Mesodermal cell (in vitro differentiated cells): ENCODE measurements around the gene FOXM1.

Experiments
- H3K27ac ChIP-seq: 2 replicates; pipeline ENCODE4 v1.7.0; 2013; ENCODE audit warnings: mild to moderate bottlenecking, low read depth, low read length, moderate library complexity; ENCODE audit not compliant: severe bottlenecking
- H3K36me3 ChIP-seq: 2 replicates; pipeline ENCODE4 v1.7.1; 2013; ENCODE audit warnings: mild to moderate bottlenecking, low read length, moderate library complexity; ENCODE audit not compliant: control insufficient read depth, insufficient read depth
- H3K4me1 ChIP-seq: one replicate; pipeline ENCODE4 v1.7.1; 2013; ENCODE audit warnings: mild to moderate bottlenecking, low read length; ENCODE audit not compliant: insufficient read depth, control insufficient read depth, poor library complexity, severe bottlenecking
- H3K4me3 ChIP-seq: 2 replicates; pipeline ENCODE4 v1.7.0; 2013; ENCODE audit warnings: low read length, control low read depth, mild to moderate bottlenecking; ENCODE audit not compliant: insufficient read depth, poor library complexity, severe bottlenecking; ENCODE audit errors: extremely low read depth
- H3K9me3 ChIP-seq: 2 replicates; pipeline ENCODE4 v1.7.1; 2013; ENCODE audit warnings: mild to moderate bottlenecking, low read length, moderate library complexity; ENCODE audit not compliant: control insufficient read depth
- WGBS, 2 experiments: methylation state at CpG; one replicate each; pipeline ENCODE4 v1.1.5; 2013; ENCODE audit warnings: missing lambda C conversion rate in 2 of 2; ENCODE audit not compliant: insufficient coverage in 2 of 2; 5-methylcytosine and 5-hydroxymethylcytosine counted together

Gene FOXM1

DNA sequence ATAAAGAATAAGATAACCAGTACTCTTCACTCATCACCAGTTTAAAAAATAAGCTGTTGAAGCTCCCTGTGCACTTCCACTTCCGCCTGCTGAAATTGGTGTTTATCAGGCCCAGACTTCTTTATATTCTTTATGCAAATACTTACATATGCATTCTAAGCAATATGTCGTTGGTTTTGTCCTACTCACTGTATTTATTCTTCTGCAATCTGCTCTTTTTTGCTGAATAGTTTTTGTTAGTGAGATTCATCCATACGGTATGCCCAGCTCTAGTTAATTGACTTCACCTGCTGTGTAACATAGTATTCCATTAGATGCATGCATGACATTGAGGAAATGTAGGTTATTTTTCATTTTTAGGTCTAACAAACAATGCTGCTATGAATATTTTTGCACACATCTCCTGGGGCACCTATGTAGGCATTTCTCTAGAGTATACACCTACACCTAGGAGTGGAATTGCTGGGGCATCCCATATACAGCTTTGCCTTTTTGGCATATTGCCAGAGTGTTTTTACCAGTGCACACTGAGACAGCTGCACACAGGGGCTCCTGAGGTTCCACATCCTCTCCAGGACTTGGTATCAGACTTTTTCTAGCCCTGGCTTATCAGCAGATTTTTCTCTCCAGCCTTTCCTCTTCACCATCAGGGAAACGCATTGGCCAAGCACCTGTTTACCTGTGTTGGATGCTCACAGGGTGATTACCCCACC, 41.1 kb downstream of the FOXM1 start:
- peaks cover 4% of the 10 kb centered on the region for H3K36me3 ChIP-seq
- peaks cover 13% of the 10 kb centered on the region for H3K4me1 ChIP-seq
- H3K9me3 ChIP-seq = no peaks in the 10 kb centered on the region
- no peak overlapping the region for H3K27ac ChIP-seq
- H3K4me3 ChIP-seq = no peak overlapping the region
- WGBS, 2 experiments = 82 to 93% methylated on average over 1 to 2 of the region's 4 CpGs

DNA sequence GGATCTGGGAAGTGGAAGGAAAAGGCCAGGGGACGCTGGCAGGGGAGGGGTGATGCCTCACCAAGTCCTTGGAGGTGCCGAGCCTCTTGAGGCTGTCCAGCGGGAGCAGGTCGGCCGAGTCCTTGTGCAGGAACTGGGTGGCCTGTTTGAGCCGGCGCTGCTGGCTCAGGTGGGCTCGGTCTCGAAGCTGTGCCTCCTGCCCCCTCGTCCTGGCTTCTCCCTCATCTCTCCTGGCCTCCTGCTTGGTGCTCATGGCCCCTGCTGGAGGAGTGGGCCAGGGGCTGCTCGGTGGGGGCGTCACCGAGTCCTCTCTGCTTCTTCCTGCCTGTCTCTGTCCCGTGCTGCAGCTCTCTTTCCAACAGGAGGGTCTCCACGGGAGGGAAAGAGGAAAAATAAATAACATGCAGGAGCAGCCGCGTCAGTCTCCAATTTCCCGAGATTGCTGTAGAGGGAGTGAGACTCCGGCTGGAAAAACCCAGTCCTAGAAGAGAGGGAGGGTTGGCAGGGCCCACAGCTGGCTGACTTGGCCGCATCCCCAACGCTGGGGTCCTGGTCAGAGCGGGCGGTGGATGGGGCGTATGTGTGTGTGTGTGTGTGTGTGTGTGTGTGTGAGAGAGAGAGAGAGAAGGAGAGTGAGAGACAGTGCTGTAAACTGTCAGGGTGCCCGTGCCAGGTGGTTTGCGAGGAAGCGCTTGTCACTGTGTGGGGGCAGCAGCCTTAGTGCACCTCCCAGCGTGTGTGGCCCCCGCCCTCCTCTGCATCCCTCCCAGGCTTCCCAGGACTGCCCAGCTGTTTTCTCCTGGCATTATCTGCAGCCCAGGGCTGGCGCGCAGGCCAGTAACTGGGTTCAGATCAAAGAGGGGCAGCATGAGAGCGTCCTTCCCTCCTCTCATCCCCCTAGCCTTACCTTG, 42.1 kb downstream of the FOXM1 start, which contains the start of gene NRIP2:
TSS of gene NRIP2 (minus strand) at position 455 of the 911 bp plus-strand sequence. CDS start at position 403, 52 bp downstream.
- peaks cover 11% of the 10 kb centered on the region for H3K36me3 ChIP-seq
- WGBS, 2 experiments = 47 to 58% methylated on average over 26 to 28 of the region's 32 CpGs
- H3K4me3 ChIP-seq = no peak within 1 kb of the TSS
- H3K9me3 ChIP-seq = no peaks in the 10 kb centered on the region
- peaks cover 13% of the 10 kb centered on the region for H3K4me1 ChIP-seq
- H3K27ac ChIP-seq = peak within 1 kb of the TSS; percentile 19

DNA sequence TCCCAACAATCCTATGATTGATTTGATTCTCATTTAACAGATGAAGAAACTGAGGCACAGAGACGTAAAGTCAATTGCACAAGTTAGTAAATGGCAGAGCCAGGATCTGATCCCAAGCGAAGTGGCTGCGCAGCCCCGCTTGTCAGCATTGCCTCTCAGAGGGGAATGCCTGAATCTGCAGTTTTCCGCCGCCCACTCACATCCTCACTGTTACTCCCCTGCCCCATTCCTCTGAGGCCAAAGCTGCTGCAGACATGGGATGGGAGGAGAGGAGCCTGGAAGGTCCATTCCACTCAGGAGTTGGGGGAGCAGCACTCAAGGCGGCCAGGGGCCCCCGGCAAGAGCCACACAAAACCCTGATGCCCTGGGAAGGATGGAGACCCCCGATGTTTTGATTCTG, 43.2 kb downstream of the FOXM1 start:
- 88 to 93% methylated on average over 7 of the region's 9 CpGs for WGBS, 2 experiments
- Histone ChIP-seq H3K4me3 (no peak overlapping the region), H3K4me1 (peaks cover 13% of the 10 kb centered on the region), H3K9me3 (no peaks in the 10 kb centered on the region), H3K36me3 (peaks cover 19% of the 10 kb centered on the region), H3K27ac (peak overlapping the region; percentile 19)

DNA sequence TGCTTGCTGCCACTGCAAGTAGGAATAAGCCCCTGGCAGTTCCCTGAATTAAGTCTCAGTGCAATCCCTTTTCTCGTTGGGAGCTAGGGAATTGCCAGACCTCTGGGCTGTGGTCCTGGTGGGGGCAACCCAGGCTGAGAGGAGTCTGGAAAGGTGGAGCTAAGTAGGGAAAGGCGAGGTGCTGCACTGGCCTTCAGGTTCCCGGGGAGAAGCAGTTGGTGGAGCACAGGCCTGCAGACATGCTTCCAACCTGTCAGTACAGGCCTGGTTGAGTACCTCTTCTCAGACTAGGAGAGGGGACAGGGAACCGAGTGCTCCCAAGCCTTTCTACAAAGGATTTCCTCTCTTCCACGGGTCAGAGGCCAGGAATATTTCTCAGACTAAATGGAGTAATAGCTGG, 43.6 kb downstream of the FOXM1 start:
- H3K4me1 ChIP-seq = peaks cover 13% of the 10 kb centered on the region
- peaks cover 20% of the 10 kb centered on the region for H3K36me3 ChIP-seq
- H3K4me3 ChIP-seq = no peak overlapping the region
- 80 to 87% methylated on average over 3 of the region's 5 CpGs for WGBS, 2 experiments
- H3K27ac ChIP-seq = no peak overlapping the region
- H3K9me3 ChIP-seq = no peaks in the 10 kb centered on the region

DNA sequence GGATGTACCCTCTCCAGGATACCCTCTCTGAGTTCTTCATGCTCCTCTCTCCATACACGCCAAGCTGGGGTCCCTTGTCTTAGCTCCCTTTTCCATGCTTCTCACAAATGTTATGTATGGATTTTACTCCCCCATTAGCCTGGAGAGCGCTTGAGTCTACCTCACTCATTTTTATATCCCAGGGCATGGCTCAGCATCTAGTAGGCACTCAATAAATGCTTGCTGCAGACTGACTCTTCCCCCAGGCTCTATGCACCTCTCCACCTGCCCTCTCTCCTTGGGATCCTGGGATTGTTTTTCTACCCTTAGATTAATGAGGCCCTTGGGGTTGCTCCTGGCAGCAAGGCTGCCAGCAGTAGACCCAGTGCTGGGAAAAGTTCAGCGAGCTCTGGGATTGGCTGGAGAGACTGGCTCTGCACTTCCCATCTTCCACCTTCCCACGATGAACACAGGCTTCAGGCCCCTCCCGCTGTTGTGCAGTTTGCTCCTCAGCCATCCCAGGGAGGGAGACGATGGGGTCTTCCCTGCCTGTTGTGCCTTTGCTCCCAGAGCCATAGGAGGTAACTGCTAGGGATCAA, 44.3 kb downstream of the FOXM1 start:
- peaks cover 13% of the 10 kb centered on the region for H3K4me1 ChIP-seq

DNA sequence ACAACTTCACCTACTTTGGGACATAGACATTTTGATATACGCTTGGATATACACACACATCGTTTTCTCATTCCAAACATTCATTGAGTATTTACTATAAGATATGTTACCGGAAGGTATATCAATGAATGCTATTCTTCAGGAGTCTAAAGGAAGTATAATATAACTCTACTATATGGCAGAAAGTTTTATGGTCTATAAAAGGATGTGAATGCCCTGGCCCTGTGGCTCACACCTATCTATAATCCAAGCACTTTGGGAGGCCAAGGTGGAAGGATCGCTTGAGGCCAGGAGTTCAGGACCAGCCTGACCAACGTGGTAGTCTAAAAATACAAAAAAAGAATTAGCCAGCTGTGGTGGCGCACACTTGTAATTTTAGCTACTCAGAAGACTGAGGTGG, 47.7 kb downstream of the FOXM1 start:
- Histone ChIP-seq H3K9me3 (no peaks in the 10 kb centered on the region), H3K27ac (no peak overlapping the region), H3K4me3 (no peak overlapping the region), H3K36me3 (peaks cover 58% of the 10 kb centered on the region), H3K4me1 (peaks cover 10% of the 10 kb centered on the region)
- WGBS, 2 experiments = 94 to 95% methylated on average over 2 to 3 of the region's 6 CpGs

More for the DNA sequence above, 44.3 kb downstream of the FOXM1 start:
- WGBS, 2 experiments = 83 to 87% methylated on average over 3 to 5 of the region's 6 CpGs
- no peaks in the 10 kb centered on the region for H3K9me3 ChIP-seq
- no peak overlapping the region for H3K4me3 ChIP-seq
- H3K36me3 ChIP-seq = peaks cover 26% of the 10 kb centered on the region
- no peak overlapping the region for H3K27ac ChIP-seq

DNA sequence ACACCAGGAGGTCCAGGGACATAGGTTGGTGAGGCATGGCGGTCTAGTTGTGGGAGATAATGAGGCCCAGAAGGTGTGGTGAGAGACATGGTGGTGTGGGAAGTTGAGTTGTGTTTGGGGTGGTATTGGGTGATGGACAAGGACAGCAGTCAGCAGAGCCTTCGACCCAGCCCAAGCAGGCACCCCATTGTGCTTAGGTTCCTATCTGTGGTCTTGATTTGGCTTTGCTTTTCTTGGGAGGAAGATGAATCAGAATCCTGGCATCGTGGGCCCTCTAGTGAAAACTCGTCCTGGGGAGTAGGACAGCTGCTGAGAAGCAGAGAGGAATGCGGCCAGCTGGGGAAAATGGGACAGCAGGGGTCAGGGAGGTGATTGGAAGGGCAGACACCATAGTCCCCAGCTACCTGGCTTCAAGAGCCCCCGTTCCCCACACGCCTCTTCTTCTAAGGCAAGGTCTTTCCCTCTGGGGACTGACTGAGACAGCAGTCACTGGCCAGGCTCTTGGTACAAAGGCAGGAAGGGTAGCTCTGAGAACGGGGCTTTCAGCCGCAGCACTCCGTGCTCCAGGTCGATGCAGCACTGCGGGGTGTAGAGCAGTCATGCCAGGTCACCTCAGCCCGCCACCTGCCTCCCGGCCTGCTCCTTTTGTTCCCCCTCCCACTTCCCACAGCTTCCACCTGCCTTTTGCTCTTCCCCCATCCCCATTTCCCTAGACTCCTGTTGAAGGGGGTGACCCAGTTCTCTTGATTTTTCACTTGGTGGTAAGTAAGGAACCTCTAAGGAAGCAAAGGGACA, 50.1 kb downstream of the FOXM1 start:
- no peaks in the 10 kb centered on the region for H3K4me1 ChIP-seq
- peaks cover 82% of the 10 kb centered on the region for H3K36me3 ChIP-seq
- 81 to 86% methylated on average over 11 to 12 of the region's 14 CpGs for WGBS, 2 experiments
- H3K9me3 ChIP-seq = no peaks in the 10 kb centered on the region
- no peak overlapping the region for H3K27ac ChIP-seq
- H3K4me3 ChIP-seq = no peak overlapping the region

DNA sequence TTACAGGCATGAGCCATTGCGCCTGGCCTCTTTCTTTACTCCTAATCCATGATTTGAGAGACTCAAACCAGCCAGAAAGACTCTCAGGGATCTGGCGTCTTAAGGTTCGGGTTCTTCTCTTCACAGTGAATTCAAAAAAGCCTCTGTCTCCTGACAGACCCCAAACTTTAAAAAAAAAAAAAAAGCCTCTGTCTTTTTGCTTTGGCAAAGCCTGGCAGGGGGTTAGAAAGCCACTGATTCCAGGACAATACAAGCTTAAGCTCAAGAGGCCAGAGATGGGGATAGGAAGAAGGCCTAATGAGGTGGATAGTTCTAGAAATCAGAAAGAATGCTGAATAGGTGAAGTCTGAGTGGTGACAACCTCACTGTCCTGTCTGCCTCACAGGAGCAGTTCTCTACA, 50.9 kb downstream of the FOXM1 start:
- Histone ChIP-seq H3K27ac (no peak overlapping the region), H3K9me3 (no peaks in the 10 kb centered on the region), H3K4me1 (no peaks in the 10 kb centered on the region), H3K36me3 (peaks cover 90% of the 10 kb centered on the region), H3K4me3 (no peak overlapping the region)
- WGBS, 2 experiments = 80 to 93% methylated on average over 1 to 3 of the region's 3 CpGs

DNA sequence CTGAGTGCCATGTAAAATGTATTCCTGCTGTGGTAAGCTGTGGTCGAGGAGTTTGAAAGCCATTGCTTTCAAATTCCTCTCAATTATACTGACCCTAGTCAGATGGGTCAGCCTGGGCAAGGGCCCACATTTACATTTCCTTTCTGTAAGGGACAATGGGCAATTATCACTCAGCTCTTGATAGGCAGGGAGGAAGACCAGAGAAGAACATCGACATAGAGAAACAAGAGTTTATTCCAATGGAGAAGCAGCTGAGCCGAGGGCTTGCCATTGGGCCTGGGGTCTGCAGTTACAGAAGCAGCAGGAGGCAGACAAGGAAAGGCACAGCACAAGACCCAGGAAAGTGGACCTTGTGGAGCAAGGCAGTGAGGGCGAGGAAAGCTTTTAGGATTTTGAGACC, 51.8 kb downstream of the FOXM1 start:
- 47 to 63% methylated on average over 3 to 4 of the region's 4 CpGs for WGBS, 2 experiments
- Histone ChIP-seq H3K36me3 (peaks cover 91% of the 10 kb centered on the region), H3K9me3 (no peaks in the 10 kb centered on the region), H3K4me1 (no peaks in the 10 kb centered on the region), H3K4me3 (no peak overlapping the region), H3K27ac (no peak overlapping the region)

DNA sequence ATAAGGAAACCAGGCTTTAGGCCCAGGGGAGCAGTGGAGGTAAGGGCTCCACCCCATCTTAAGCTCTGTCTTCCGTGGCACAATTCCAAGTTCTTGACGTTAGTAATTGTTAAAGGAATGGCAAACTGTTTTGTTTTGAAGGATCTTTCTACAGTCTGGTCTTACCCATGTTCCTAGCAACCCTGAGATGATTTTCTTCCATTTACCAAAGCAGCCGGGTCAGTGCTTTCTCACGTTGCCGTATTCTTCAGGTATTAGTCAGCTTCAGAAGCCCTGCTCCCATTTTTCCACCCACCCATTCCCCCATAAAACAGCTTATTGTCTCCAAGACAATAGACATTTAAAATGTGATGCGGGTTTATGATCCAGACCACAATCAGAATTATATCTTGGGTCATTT, 52.4 kb downstream of the FOXM1 start:
- H3K27ac ChIP-seq = no peak overlapping the region
- peaks cover 91% of the 10 kb centered on the region for H3K36me3 ChIP-seq
- no peaks in the 10 kb centered on the region for H3K9me3 ChIP-seq
- no peaks in the 10 kb centered on the region for H3K4me1 ChIP-seq
- 78 to 87% methylated on average over 4 to 5 of the region's 6 CpGs for WGBS, 2 experiments
- no peak overlapping the region for H3K4me3 ChIP-seq
